Heart left ventricle (tissue), 16 donors: Measurements from ENCODE around the gene INO80E. TPM values are rescaled to one million over a fixed set of nuclear protein-coding genes. Genes with fewer than 3 reads are reported as not detected.

Experiments used
- ATAC-seq, 4 donors: fragments of 200-7000 bp; cut with Tn5 transposase; one replicate each; pipeline ENCODE4 v1.9.1; 2020 to 2022; ENCODE audit warnings: moderate library complexity in 4 of 4, mild to moderate bottlenecking in 3 of 4, moderate number of reproducible peaks in 1 of 4
- DNase-seq, 5 donors: peaks; one replicate each; pipeline ENCODE4 v3.0.0-alpha.2; 2020
- H3K27ac ChIP-seq, 12 donors: fragments of 200-600 bp; sonication (generic) in 4 of 12; one replicate each; pipeline versions ENCODE4 v1.5.0 to v1.8.0; 2016 to 2022; ENCODE audit warnings: mild to moderate bottlenecking in 2 of 12
- H3K27me3 ChIP-seq, 9 donors: fragments of 200-600 bp; sonication (generic) in 2 of 9; one replicate each; pipeline versions ENCODE4 v1.5.1 to v1.8.0; 2016 to 2022; ENCODE audit warnings: mild to moderate bottlenecking in 3 of 9
- H3K36me3 ChIP-seq, 9 donors: fragments of 200-600 bp; sonication (generic) in 2 of 9; one replicate each; pipeline versions ENCODE4 v1.5.0 to v1.8.0; 2018 to 2022; ENCODE audit warnings: mild to moderate bottlenecking in 2 of 9
- H3K4me1 ChIP-seq, 12 donors: fragments of 200-600 bp; sonication (generic) in 4 of 12; one replicate each; pipeline versions ENCODE4 v1.5.0 to v1.8.0; 2016 to 2022; ENCODE audit warnings: mild to moderate bottlenecking in 3 of 12
- H3K4me3 ChIP-seq, 12 donors: fragments of 200-600 bp; sonication (generic) in 4 of 12; one replicate each; pipeline versions ENCODE4 v1.5.0 to v1.8.0; 2017 to 2022; ENCODE audit warnings: mild to moderate bottlenecking in 9 of 12, moderate library complexity in 4 of 12
- H3K9me3 ChIP-seq, 12 donors: fragments of 200-600 bp; sonication (generic) in 4 of 12; one replicate each; pipeline versions ENCODE4 v1.5.0 to v1.8.0; 2016 to 2022; ENCODE audit warnings: mild to moderate bottlenecking in 1 of 12
- POLR2A ChIP-seq, 2 donors: fragments of 450-650 bp; IDR thresholded peaks; one replicate each; pipeline ENCODE4 v1.6.1; 2017; ENCODE audit warnings: antibody characterized with exemption in 2 of 2, mild to moderate bottlenecking in 2 of 2, moderate library complexity in 2 of 2
- WGBS, 4 donors: extraction: QIAGEN DNeasy Blood & Tissue Kit in 2 of 4; methylation state at CpG; one replicate each; pipeline versions ENCODE4 v1.1.5 to v1.1.7; 2013 to 2018; 5-methylcytosine and 5-hydroxymethylcytosine counted together
- intact Hi-C, 10 donors: fragments of 100-400 bp; cut with DNase I; formaldehyde crosslinking; loops; one replicate each; pipeline versions ENCODE4 v1.11.1 to v1.14.2; 2022
- polyA plus RNA-seq, 2 donors: library from polyadenylated mRNA; stranded (reverse); fragments of 200-250 nt; gene quantifications; one replicate each; pipeline ENCODE4 v1.2.3, GENCODE V29; 2013
- total RNA-seq, 9 donors: library from RNA; depleted of rRNA in 2 of 9; stranded (reverse); fragments of >200 nt in 2 of 9; fragmentation: NEBNext Ultra II Directional in 3 of 9; extraction: Animal tissue kit (Norgen Biotek cat#: 25700) in 3 of 9; gene quantifications; one replicate each; pipeline versions ENCODE4 v1.1.0 to v1.2.4, GENCODE V29; 2016 to 2023
- TF ChIP-seq, protein P1 (sequence below), 12 donors: fragments of 200-600 bp; sonication (generic) in 4 of 12; IDR thresholded peaks; one replicate each; pipeline versions ENCODE4 v1.5.0 to v1.8.0; 2018 to 2022; ENCODE audit warnings: antibody characterized with exemption in 12 of 12, mild to moderate bottlenecking in 5 of 12
- donor health status: ischemic (EF 13 %, LVEDD 7.1; RV severe dilation, severe dysfunction).
- donor health status: healthy with polysubstance abuse.
- donor health status: DM: no; HTN: yes; CAD: no.
- donor health status: DM: no; HTN: no; CAD: no.
- donor health status: ischemic (EF 25% LVEDD 6.9; RV normal size, moderate dysfunction).
- donor health status: ischemic (EF 25% LVEDD 5.7; RV mildly dilated, moderate dysfunction).
- donor health status: healthy.
- donor health status: DM: yes; HTN: yes; CAD: no.
- donor health status: ischemic (EF 35%, LVEDD 5.7; RV mildly dilated, moderate dysfunction).
- donor health status: nonischemic (EF 11% LVEDD 7.7; RV severe dilation, severe dysfunction).
- donor health status: DM: yes; HTN: yes; CAD: no.
- donor health status: PGD.
- donor health status: ischemic (EF 29% LVEDD 5.4; RV normal size, mild dysfunction).
- donor health status: nonischemic (EF 23%, LVEDD 6.1; RV moderate dilation, normal function).

Gene INO80E
- total and polyA plus RNA-seq, 11 donors, result 27.6 to 71.5 (median 33.9) TPM

DNA sequence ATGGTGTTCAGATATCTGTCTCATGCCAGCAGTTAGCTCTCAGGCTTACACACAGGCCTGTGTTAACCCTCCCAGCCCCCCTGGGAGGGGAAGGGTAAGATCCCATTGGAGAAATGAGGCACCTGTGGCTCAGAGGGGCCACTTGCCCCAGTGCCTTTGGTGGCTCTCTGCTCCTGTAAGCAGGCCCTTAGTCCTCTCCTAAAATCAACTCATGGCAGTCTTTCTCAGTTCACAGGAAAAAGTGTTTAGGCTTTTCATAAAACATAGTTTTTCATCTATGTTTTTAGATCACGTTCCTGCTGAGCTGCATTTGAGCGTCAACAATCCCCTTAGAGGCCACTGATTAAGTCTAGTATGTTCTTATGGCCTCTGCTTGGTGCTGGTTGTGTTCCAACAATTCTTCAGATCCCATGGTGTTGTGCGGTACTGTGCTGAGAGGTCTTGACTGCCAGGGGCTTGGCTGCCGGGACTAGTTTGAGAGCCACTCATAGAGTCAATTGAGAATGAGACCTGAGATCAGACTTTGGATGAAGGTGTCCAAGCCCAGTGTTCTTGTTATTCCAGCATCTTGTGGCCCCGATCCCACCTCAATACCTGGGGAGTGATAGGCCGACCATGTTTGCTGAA, 11.8 kb upstream of the INO80E start:
- no peak for ATAC-seq
- Histone ChIP-seq H3K27ac (no peak overlapping the region), H3K36me3 (peaks cover 6 to 100% (median 100%) of the 10 kb centered on the region in 9 donors), H3K9me3 (no peaks in the 10 kb centered on the region), H3K4me1 (peaks cover 0 to 8% (median 0%) of the 10 kb centered on the region in 12 donors), H3K27me3 (no peaks in the 10 kb centered on the region), H3K4me3 (no peak overlapping the region)
- intact Hi-C loops, result no loop called here
- TF ChIP-seq, protein P1, sequence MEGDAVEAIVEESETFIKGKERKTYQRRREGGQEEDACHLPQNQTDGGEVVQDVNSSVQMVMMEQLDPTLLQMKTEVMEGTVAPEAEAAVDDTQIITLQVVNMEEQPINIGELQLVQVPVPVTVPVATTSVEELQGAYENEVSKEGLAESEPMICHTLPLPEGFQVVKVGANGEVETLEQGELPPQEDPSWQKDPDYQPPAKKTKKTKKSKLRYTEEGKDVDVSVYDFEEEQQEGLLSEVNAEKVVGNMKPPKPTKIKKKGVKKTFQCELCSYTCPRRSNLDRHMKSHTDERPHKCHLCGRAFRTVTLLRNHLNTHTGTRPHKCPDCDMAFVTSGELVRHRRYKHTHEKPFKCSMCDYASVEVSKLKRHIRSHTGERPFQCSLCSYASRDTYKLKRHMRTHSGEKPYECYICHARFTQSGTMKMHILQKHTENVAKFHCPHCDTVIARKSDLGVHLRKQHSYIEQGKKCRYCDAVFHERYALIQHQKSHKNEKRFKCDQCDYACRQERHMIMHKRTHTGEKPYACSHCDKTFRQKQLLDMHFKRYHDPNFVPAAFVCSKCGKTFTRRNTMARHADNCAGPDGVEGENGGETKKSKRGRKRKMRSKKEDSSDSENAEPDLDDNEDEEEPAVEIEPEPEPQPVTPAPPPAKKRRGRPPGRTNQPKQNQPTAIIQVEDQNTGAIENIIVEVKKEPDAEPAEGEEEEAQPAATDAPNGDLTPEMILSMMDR (IDR thresholded peaks at IDR 0.05), result no peak
- TF ChIP-seq POLR2A (IDR thresholded peaks at IDR 0.05), result no peak
- WGBS, 4 donors, result 76 to 87% (median 79%) methylated on average over 4 to 6 of the region's 6 CpGs
- peak in 2 of 5 donors; percentile 11 to 13 for DNase-seq

DNA sequence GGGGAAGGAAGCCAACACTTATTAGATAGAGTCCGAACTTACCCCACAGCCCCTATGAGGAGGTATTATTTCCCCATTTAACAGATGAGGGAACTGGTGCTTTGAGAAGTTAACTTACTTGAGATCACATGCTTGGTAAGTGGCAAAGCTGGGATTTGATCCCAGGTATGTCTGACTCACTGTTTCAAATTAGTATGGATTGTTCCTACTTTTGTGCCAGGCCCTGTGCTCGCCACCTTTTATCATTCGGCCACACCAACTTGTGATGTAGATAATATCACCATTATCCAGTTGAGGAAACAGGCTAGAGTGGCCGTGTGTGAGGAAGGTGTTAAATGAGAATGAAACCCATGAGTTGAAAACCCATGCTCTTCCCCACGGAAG, 11.3 kb upstream of the INO80E start:
- TF ChIP-seq POLR2A (IDR thresholded peaks at IDR 0.05), result no peak
- TF ChIP-seq, protein P1 (IDR thresholded peaks at IDR 0.05), result no peak
- Histone ChIP-seq H3K4me3 (no peak overlapping the region), H3K36me3 (peaks cover 6 to 100% (median 100%) of the 10 kb centered on the region in 9 donors), H3K27me3 (no peaks in the 10 kb centered on the region), H3K27ac (no peak overlapping the region), H3K4me1 (peaks cover 0 to 8% (median 0%) of the 10 kb centered on the region in 12 donors), H3K9me3 (no peaks in the 10 kb centered on the region)
- no peak for DNase-seq
- no peak for ATAC-seq
- intact Hi-C loops, result no loop called here
- WGBS, 4 donors, result 83 to 95% (median 86%) methylated on average over 5 of the region's 5 CpGs

DNA sequence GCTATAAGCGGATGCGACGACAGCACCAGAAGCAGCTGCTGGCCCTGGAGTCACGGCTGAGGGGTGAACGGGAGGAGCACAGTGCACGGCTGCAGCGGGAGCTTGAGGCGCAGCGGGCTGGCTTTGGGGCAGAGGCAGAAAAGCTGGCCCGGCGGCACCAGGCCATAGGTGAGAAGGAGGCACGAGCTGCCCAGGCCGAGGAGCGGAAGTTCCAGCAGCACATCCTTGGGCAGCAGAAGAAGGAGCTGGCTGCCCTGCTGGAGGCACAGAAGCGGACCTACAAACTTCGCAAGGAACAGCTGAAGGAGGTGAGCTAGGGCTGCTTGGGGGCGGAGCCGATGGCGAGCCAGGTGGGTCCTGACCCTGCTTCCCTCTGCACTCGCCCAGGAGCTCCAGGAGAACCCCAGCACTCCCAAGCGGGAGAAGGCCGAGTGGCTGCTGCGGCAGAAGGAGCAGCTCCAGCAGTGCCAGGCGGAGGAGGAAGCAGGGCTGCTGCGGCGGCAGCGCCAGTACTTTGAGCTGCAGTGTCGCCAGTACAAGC, 10.7 kb upstream of the INO80E start:
- peaks cover 0 to 3% (median 0%) of the 10 kb centered on the region in 12 donors for H3K4me1 ChIP-seq
- intact Hi-C loops, result no loop called here
- H3K27me3 ChIP-seq, result no peaks in the 10 kb centered on the region
- no peak overlapping the region for H3K27ac ChIP-seq
- DNase-seq, result peak in 1 of 5 donors; percentile 18
- no peak for ATAC-seq
- 90 to 95% (median 94%) methylated on average over 21 to 28 of the region's 28 CpGs for WGBS, 4 donors
- H3K4me3 ChIP-seq, result no peak overlapping the region
- peaks cover 6 to 100% (median 100%) of the 10 kb centered on the region in 9 donors for H3K36me3 ChIP-seq
- no peaks in the 10 kb centered on the region for H3K9me3 ChIP-seq
- TF ChIP-seq POLR2A (IDR thresholded peaks at IDR 0.05), result no peak
- TF ChIP-seq, protein P1 (IDR thresholded peaks at IDR 0.05), result no peak

DNA sequence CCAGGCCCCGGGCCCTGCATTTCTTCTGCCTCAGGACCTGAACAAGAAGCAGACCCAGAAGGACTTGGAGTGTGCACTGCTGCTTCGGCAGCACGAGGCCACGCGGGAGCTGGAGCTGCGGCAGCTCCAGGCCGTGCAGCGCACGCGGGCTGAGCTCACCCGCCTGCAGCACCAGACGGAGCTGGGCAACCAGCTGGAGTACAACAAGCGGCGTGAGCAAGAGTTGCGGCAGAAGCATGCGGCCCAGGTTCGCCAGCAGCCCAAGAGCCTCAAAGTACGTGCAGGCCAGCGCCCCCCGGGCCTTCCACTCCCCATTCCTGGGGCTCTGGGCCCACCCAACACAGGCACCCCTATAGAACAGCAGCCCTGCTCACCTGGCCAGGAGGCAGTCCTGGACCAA, 9.8 kb upstream of the INO80E start:
- WGBS, 4 donors, result 83 to 94% (median 93%) methylated on average over 5 to 20 of the region's 20 CpGs

More for the DNA sequence above, 9.8 kb upstream of the INO80E start:
- H3K36me3 ChIP-seq, result peaks cover 6 to 100% (median 100%) of the 10 kb centered on the region in 9 donors
- H3K27ac ChIP-seq, result no peak overlapping the region
- H3K9me3 ChIP-seq, result no peaks in the 10 kb centered on the region
- H3K27me3 ChIP-seq, result no peaks in the 10 kb centered on the region
- intact Hi-C loops, result no loop called here
- peak in 1 of 5 donors; percentile 19 for DNase-seq
- ATAC-seq, result no peak
- TF ChIP-seq, protein P1 (IDR thresholded peaks at IDR 0.05), result no peak
- TF ChIP-seq POLR2A (IDR thresholded peaks at IDR 0.05), result no peak
- no peaks in the 10 kb centered on the region for H3K4me1 ChIP-seq
- H3K4me3 ChIP-seq, result no peak overlapping the region
